ENCODE data around the gene PAQR8. TPM values are rescaled to one million over a fixed set of nuclear protein-coding genes. Genes with fewer than 3 reads are reported as not detected.

PAQR8 gene
- total RNA-seq, 1 experiment from 2014 or later: 3.6 TPM

DNA sequence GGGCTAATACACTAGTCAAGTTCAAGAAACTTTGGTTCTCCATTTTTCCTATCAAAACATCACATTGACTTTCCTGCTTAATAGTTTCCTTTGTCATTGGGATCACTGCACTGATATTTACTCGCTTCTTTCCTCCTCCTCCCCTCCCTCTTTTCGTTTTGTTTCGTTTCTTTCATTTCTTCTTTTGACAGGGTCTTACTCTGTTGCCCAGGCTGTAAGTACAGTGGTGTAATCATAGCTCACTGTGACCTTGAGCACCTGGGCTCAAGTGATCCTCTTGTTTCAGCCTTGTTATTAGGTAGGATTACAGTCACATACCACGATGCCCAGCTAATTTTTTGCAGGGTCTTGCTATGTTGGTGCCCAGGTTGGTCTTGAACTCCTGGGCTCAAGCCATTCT, 12.3 kb downstream of the PAQR8 start:
- H3K4me3 ChIP-seq (ENCODE audit: low read depth in 2 of 2, low read length in 2 of 2): no peak overlapping the region
- in situ Hi-C loops (cut with HindIII; ENCODE audit: low pct_unique_long_range_greater_than_20kb, low sequenced_read_pairs) (no loop called here), intact Hi-C loops (cut with micrococcal nuclease; ENCODE audit: unreplicated experiment) (no loop called here)
- H3K36me3 ChIP-seq (ENCODE audit: control insufficient read depth, insufficient read depth, low read length): no peaks in the 10 kb centered on the region
- no peaks in the 10 kb centered on the region for H3K9me3 ChIP-seq (ENCODE audit: control insufficient read depth, insufficient read depth, low read depth, low read length)
- no peaks in the 10 kb centered on the region for H3K4me1 ChIP-seq (ENCODE audit: control insufficient read depth, insufficient read depth, low read length)
- H3K27me3 ChIP-seq (ENCODE audit: control insufficient read depth, insufficient read depth, low read length): no peaks in the 10 kb centered on the region
- TF ChIP-seq SIN3A (IDR thresholded peaks at IDR 0.05; ENCODE audit: borderline replicate concordance, insufficient read depth, low read depth, low read length): no peak
- no peak for TF ChIP-seq TCF7L2 (IDR thresholded peaks at IDR 0.05; ENCODE audit: low read depth, low read length)
- TF ChIP-seq, protein P1, sequence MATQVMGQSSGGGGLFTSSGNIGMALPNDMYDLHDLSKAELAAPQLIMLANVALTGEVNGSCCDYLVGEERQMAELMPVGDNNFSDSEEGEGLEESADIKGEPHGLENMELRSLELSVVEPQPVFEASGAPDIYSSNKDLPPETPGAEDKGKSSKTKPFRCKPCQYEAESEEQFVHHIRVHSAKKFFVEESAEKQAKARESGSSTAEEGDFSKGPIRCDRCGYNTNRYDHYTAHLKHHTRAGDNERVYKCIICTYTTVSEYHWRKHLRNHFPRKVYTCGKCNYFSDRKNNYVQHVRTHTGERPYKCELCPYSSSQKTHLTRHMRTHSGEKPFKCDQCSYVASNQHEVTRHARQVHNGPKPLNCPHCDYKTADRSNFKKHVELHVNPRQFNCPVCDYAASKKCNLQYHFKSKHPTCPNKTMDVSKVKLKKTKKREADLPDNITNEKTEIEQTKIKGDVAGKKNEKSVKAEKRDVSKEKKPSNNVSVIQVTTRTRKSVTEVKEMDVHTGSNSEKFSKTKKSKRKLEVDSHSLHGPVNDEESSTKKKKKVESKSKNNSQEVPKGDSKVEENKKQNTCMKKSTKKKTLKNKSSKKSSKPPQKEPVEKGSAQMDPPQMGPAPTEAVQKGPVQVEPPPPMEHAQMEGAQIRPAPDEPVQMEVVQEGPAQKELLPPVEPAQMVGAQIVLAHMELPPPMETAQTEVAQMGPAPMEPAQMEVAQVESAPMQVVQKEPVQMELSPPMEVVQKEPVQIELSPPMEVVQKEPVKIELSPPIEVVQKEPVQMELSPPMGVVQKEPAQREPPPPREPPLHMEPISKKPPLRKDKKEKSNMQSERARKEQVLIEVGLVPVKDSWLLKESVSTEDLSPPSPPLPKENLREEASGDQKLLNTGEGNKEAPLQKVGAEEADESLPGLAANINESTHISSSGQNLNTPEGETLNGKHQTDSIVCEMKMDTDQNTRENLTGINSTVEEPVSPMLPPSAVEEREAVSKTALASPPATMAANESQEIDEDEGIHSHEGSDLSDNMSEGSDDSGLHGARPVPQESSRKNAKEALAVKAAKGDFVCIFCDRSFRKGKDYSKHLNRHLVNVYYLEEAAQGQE (IDR thresholded peaks at IDR 0.05; ENCODE audit: insufficient read depth in 1 of 2, low read depth in 2 of 2, low read length in 1 of 2): no peak
- TF ChIP-seq POLR2AphosphoS5 (IDR thresholded peaks at IDR 0.05; ENCODE audit: low read depth, low read length): no peak
- TF ChIP-seq, protein P2, sequence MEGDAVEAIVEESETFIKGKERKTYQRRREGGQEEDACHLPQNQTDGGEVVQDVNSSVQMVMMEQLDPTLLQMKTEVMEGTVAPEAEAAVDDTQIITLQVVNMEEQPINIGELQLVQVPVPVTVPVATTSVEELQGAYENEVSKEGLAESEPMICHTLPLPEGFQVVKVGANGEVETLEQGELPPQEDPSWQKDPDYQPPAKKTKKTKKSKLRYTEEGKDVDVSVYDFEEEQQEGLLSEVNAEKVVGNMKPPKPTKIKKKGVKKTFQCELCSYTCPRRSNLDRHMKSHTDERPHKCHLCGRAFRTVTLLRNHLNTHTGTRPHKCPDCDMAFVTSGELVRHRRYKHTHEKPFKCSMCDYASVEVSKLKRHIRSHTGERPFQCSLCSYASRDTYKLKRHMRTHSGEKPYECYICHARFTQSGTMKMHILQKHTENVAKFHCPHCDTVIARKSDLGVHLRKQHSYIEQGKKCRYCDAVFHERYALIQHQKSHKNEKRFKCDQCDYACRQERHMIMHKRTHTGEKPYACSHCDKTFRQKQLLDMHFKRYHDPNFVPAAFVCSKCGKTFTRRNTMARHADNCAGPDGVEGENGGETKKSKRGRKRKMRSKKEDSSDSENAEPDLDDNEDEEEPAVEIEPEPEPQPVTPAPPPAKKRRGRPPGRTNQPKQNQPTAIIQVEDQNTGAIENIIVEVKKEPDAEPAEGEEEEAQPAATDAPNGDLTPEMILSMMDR (IDR thresholded peaks at IDR 0.05): no peak
- BruUV-seq (replicated peaks): no TSS peak
- H3K27ac ChIP-seq (ENCODE audit: low read length): no peak overlapping the region
- DNase-seq (ENCODE audit: low read depth, low spot score): no peak
- ATAC-seq: no peak
- ChIA-PET POLR2A (no interaction called here), CTCF (no interaction called here)

DNA sequence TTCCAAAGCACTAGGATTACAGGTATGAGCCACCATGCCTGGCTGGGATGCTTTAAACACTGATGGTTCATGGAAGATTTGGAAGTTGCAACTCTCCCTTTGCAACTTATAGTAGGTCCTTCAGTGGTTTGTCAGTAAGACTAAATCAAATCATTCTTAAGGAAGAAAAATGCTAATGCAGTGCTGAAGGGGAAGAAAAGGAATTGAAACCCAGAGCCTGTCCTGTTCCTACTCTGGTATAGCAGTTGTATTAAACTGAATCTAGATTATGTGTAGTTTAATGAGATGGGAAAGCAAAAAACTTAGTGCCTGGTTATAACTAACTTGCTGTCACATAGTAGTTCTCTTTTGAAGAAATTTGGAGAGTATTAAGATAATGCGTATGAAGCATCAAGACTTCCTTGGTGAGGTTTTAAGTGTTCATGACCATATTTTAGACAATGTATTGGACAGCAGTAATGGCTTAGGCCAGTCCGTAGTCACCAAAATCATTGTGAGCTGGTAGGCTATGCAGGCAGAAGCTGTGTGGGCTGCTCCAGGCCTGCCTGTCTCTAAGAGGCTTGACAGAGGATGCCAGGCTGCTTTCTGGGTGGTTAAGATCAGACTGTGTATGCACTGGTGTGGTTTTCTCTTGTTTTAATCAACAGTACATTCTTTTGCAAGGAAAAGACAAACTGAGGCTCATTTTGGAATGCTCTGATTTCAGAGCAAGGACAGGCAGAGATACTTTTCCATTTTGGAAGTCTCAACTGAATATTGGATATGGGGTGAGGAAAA, 14.0 kb downstream of the PAQR8 start:
- Histone ChIP-seq H3K27me3 (ENCODE audit: control insufficient read depth, insufficient read depth, low read length) (no peaks in the 10 kb centered on the region), H3K36me3 (ENCODE audit: control insufficient read depth, insufficient read depth, low read length) (no peaks in the 10 kb centered on the region), H3K9me3 (ENCODE audit: control insufficient read depth, insufficient read depth, low read depth, low read length) (no peaks in the 10 kb centered on the region), H3K27ac (ENCODE audit: low read length) (no peak overlapping the region), H3K4me1 (ENCODE audit: control insufficient read depth, insufficient read depth, low read length) (no peaks in the 10 kb centered on the region), H3K4me3 (ENCODE audit: low read depth in 2 of 2, low read length in 2 of 2) (no peak overlapping the region)
- intact Hi-C loops (cut with micrococcal nuclease; ENCODE audit: unreplicated experiment): no loop called here
- TF ChIP-seq SIN3A (IDR thresholded peaks at IDR 0.05; ENCODE audit: borderline replicate concordance, insufficient read depth, low read depth, low read length) (no peak), POLR2AphosphoS5 (IDR thresholded peaks at IDR 0.05; ENCODE audit: low read depth, low read length) (no peak), TCF7L2 (IDR thresholded peaks at IDR 0.05; ENCODE audit: low read depth, low read length) (no peak)
- TF ChIP-seq, protein P1 (IDR thresholded peaks at IDR 0.05; ENCODE audit: insufficient read depth in 1 of 2, low read depth in 2 of 2, low read length in 1 of 2): no peak
- TF ChIP-seq, protein P2 (IDR thresholded peaks at IDR 0.05): no peak
- CTCF ChIA-PET: no interaction called here
- no peak for ATAC-seq
- in situ Hi-C loops (cut with HindIII; ENCODE audit: low pct_unique_long_range_greater_than_20kb, low sequenced_read_pairs): no loop called here
- POLR2A ChIA-PET: no interaction called here
- no TSS peak for BruUV-seq (replicated peaks)
- no peak for DNase-seq (ENCODE audit: low read depth, low spot score)

All from Panc1 (cell line).